ENCODE measurements around the gene PLXNB2.
A peak's percentile ranks its signal among the peaks of the same experiment; 100 is the strongest.

The PLXNB2 gene

DNA sequence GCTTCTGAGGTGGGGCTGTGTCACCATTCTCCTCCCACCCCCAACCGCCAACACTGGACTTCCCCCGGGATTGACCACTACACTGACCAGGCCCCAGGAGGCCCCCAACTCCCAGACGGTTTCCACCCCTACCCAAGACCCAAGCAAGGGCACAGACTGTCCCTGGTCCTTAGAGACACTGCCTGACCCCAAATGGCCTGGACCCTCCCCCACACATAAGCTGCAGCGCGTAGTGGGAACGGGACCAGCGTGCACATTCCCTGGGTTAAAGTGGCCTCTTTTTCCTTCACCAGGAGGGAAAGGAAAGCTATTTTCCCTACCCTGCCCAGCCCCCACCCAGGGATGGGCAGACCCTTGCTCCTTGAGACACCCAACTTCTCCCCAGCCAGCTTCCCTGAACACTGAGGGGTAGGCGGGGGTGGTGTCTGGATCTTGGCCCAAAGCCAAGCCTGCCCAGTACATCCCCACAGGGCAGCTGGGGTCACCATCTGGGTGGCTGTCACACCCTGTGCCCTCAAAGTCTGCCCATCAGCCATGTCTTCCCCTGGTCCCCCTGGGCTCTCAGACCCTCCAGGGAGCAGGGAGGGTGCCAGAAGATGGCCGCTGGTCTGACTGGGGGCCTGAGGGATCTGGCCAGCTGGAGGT, 44.4 kb downstream of the PLXNB2 start:
- Histone ChIP-seq H3K27me3 (ENCODE audit: control insufficient read depth, low read length) (no peaks in the 10 kb centered on the region), H3K4me2 (ENCODE audit: low read length) (no peak overlapping the region), H3K9me2 (replicated peaks; ENCODE audit: control insufficient read depth, low read length) (no peaks in the 10 kb centered on the region), H3K79me2 (ENCODE audit: control insufficient read depth, low read length) (peaks cover 31% of the 10 kb centered on the region), H4K20me1 (ENCODE audit: control insufficient read depth, insufficient read depth, low read depth, low read length) (0 out of 2 replicates have a peak, but pooled peaks cover 3% of the 10 kb centered on the region), H3K4me1 (ENCODE audit: control insufficient read depth, low read length) (peaks cover 32% of the 10 kb centered on the region), H3K4me3 (ENCODE audit: low read length) (no peak overlapping the region), H3K36me3 (ENCODE audit: control insufficient read depth, low read length) (peaks cover 12% of the 10 kb centered on the region), H3K27ac (ENCODE audit: low read depth, low read length) (no peak overlapping the region), H3K9me3 (ENCODE audit: control insufficient read depth, insufficient read depth, low read length) (no peaks in the 10 kb centered on the region), H3F3A (ENCODE audit: control insufficient read depth, insufficient read depth) (no peaks in the 10 kb centered on the region)
- TF ChIP-seq, protein P1, sequence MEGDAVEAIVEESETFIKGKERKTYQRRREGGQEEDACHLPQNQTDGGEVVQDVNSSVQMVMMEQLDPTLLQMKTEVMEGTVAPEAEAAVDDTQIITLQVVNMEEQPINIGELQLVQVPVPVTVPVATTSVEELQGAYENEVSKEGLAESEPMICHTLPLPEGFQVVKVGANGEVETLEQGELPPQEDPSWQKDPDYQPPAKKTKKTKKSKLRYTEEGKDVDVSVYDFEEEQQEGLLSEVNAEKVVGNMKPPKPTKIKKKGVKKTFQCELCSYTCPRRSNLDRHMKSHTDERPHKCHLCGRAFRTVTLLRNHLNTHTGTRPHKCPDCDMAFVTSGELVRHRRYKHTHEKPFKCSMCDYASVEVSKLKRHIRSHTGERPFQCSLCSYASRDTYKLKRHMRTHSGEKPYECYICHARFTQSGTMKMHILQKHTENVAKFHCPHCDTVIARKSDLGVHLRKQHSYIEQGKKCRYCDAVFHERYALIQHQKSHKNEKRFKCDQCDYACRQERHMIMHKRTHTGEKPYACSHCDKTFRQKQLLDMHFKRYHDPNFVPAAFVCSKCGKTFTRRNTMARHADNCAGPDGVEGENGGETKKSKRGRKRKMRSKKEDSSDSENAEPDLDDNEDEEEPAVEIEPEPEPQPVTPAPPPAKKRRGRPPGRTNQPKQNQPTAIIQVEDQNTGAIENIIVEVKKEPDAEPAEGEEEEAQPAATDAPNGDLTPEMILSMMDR (IDR thresholded peaks at IDR 0.05; ENCODE audit: low read depth, low read length, poor library complexity, severe bottlenecking): no peak
- TF ChIP-seq EZH2phosphoT487 (IDR thresholded peaks at IDR 0.05; ENCODE audit: borderline replicate concordance, low read length): no peak

DNA sequence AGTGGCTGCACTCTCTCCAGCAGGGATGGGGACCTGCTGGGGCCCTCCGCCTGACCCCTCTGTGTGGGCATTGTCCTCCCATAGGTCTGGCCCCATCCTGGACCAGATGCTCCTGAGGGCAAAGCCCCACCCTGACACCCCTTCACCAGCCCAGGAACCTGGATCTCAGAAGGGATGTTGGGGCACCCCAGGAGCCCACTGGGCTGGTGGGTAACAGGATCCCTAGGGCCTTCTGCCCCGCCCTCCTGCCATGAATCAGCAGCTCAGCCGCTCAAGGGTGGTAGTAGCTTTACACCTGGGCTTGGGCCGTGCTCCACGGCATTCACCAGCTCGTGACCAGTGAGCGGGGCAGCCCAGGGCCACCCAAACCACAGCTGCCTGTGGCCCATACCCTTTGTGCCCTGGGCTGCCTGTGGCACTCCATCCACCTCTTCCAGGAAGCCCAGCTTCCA, 45.0 kb downstream of the PLXNB2 start:
- H3K36me3 ChIP-seq (ENCODE audit: control insufficient read depth, low read length): peaks cover 18% of the 10 kb centered on the region
- no peak for TF ChIP-seq EZH2phosphoT487 (IDR thresholded peaks at IDR 0.05; ENCODE audit: borderline replicate concordance, low read length)
- TF ChIP-seq, protein P1 (IDR thresholded peaks at IDR 0.05; ENCODE audit: low read depth, low read length, poor library complexity, severe bottlenecking): no peak
- H3K9me2 ChIP-seq (replicated peaks; ENCODE audit: control insufficient read depth, low read length): no peaks in the 10 kb centered on the region
- peaks cover 27% of the 10 kb centered on the region for H3K4me1 ChIP-seq (ENCODE audit: control insufficient read depth, low read length)
- H3K79me2 ChIP-seq (ENCODE audit: control insufficient read depth, low read length): peaks cover 31% of the 10 kb centered on the region
- 0 out of 2 replicates have a peak, but pooled peaks cover 3% of the 10 kb centered on the region for H4K20me1 ChIP-seq (ENCODE audit: control insufficient read depth, insufficient read depth, low read depth, low read length)
- no peaks in the 10 kb centered on the region for H3F3A ChIP-seq (ENCODE audit: control insufficient read depth, insufficient read depth)
- peak overlapping the region; percentile 73 for H3K4me2 ChIP-seq (ENCODE audit: low read length)
- peak overlapping the region; percentile 94 for H3K4me3 ChIP-seq (ENCODE audit: low read length)
- no peaks in the 10 kb centered on the region for H3K27me3 ChIP-seq (ENCODE audit: control insufficient read depth, low read length)
- no peaks in the 10 kb centered on the region for H3K9me3 ChIP-seq (ENCODE audit: control insufficient read depth, insufficient read depth, low read length)
- no peak overlapping the region for H3K27ac ChIP-seq (ENCODE audit: low read depth, low read length)

DNA sequence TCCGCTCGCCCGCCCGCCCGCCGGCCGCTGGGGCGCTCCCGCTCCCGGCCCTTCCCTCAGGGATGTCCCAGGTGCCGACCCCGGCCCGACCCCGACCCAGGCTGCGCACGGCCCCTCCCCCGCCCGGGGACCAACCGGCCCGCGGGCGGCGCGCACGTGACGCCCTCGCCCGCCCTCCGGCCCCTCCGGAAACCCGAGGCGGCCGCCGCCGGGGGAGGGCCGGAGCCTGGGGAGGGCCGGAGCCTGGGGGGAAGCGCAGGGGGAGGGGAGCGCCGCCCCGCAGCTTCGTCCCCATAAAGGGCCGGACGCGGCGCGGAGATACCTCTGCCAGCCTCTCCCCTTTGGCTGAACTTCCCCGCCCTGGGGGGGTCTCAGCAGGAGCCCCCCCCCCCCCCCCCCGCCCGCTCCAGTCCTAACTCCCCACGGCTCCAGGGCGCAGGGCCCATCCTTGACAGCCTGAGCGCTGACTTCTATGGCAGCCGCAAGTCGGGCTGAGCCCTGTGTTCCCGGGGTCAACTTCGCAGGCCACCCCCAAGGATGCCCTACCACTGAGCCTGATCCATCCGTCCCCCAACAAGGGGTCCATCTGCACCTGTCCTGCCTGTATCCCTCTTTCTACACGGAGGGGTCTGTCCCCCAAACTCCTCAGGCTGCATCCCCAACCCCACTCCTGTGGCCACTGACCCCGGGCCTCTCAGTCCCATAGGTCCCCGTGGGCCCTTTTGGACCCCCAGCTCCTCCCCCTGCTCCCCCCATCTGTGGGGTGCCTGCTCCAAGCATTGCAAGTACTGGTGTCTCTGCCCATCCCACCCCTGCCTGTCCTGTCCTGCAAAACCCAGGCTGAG, 45.6 kb downstream of the PLXNB2 start, which contains the start of gene MAPK12:
TSS of gene MAPK12 (minus strand) at position 69 of the 845 bp plus-strand sequence. CDS start 174 bp downstream, outside the sequence.
- H3K27me3 ChIP-seq (ENCODE audit: control insufficient read depth, low read length): no peaks in the 10 kb centered on the region
- 0 out of 2 replicates have a peak, but pooled peaks cover 3% of the 10 kb centered on the region for H4K20me1 ChIP-seq (ENCODE audit: control insufficient read depth, insufficient read depth, low read depth, low read length)
- no peak for TF ChIP-seq EZH2phosphoT487 (IDR thresholded peaks at IDR 0.05; ENCODE audit: borderline replicate concordance, low read length)
- TF ChIP-seq, protein P1 (IDR thresholded peaks at IDR 0.05; ENCODE audit: low read depth, low read length, poor library complexity, severe bottlenecking): no peak
- H3K27ac ChIP-seq (ENCODE audit: low read depth, low read length): peak within 1 kb of the TSS; percentile 17; the same call in 1 of the 2 replicates
- no peaks in the 10 kb centered on the region for H3K9me2 ChIP-seq (replicated peaks; ENCODE audit: control insufficient read depth, low read length)
- no peaks in the 10 kb centered on the region for H3K9me3 ChIP-seq (ENCODE audit: control insufficient read depth, insufficient read depth, low read length)
- H3F3A ChIP-seq (ENCODE audit: control insufficient read depth, insufficient read depth): no peaks in the 10 kb centered on the region
- peak within 1 kb of the TSS; percentile 94 for H3K4me3 ChIP-seq (ENCODE audit: low read length)
- H3K4me2 ChIP-seq (ENCODE audit: low read length): peak within 1 kb of the TSS; percentile 94
- H3K36me3 ChIP-seq (ENCODE audit: control insufficient read depth, low read length): peaks cover 25% of the 10 kb centered on the region
- H3K4me1 ChIP-seq (ENCODE audit: control insufficient read depth, low read length): peaks cover 27% of the 10 kb centered on the region
- H3K79me2 ChIP-seq (ENCODE audit: control insufficient read depth, low read length): peaks cover 31% of the 10 kb centered on the region
